Neural cell (in vitro differentiated cells): ENCODE data around the gene ELSPBP1. TPM values are rescaled to one million over a fixed set of nuclear protein-coding genes. Genes with fewer than 3 reads are reported as not detected.

Experiments used
- H2AFZ ChIP-seq: fragments of 200-600, 300-800 bp; sonication (generic), shearing (Covaris generic); 2 replicates; pipeline ENCODE4 v1.6.0; 2014; ENCODE audit warnings: low read depth, mild to moderate bottlenecking, antibody characterized with exemption, low read length, moderate library complexity
- H3F3A ChIP-seq: fragments of 200-600 bp; shearing (Covaris generic); 2 replicates; pipeline ENCODE4 v1.6.1; 2016; ENCODE audit warnings: mild to moderate bottlenecking, moderate library complexity, mixed read lengths, antibody characterized with exemption, low read length; ENCODE audit not compliant: insufficient read depth, poor library complexity, severe bottlenecking
- H3K27ac ChIP-seq: fragments of 200-600, 300-800 bp; sonication (generic), shearing (Covaris generic); 2 replicates; pipeline ENCODE4 v1.5.1; 2014; ENCODE audit warnings: mild to moderate bottlenecking, low read length, moderate library complexity
- H3K27me3 ChIP-seq: fragments of 300-800, 200-600 bp; sonication (generic), shearing (Covaris generic); 2 replicates; pipeline ENCODE4 v1.6.0; 2014; ENCODE audit warnings: mild to moderate bottlenecking, low read depth, low read length, moderate library complexity; ENCODE audit not compliant: insufficient read depth
- H3K36me3 ChIP-seq: fragments of 300-800, 200-600 bp; sonication (generic), shearing (Covaris generic); 2 replicates; pipeline ENCODE4 v1.5.1; 2014; ENCODE audit warnings: mild to moderate bottlenecking, antibody characterized with exemption, low read length, moderate library complexity; ENCODE audit not compliant: insufficient read depth
- H3K4me2 ChIP-seq: fragments of 300-800, 200-600 bp; sonication (generic), shearing (Covaris generic); 2 replicates; pipeline ENCODE4 v1.6.0; 2014; ENCODE audit warnings: mild to moderate bottlenecking, low read length
- H3K4me3 ChIP-seq: fragments of 300-800, 200-600 bp; sonication (generic), shearing (Covaris generic); 2 replicates; pipeline ENCODE4 v1.5.1; 2014; ENCODE audit warnings: mild to moderate bottlenecking, low read length, moderate library complexity
- H3K79me2 ChIP-seq: fragments of 200-600 bp; shearing (Covaris generic); replicated peaks from 2 replicates; pipeline ENCODE4 v1.6.0; 2014; ENCODE audit warnings: mild to moderate bottlenecking, low read length, moderate library complexity; ENCODE audit not compliant: insufficient read depth
- H3K9ac ChIP-seq: fragments of 300-800, 200-600 bp; sonication (generic), shearing (Covaris generic); 2 replicates; pipeline ENCODE4 v1.6.1; 2016; ENCODE audit warnings: mild to moderate bottlenecking, low read length, mixed read lengths
- H3K9me2 ChIP-seq: fragments of 200-600 bp; shearing (Covaris generic); 2 replicates; pipeline ENCODE4 v1.6.1; 2016; ENCODE audit warnings: mild to moderate bottlenecking, low read length, mixed read lengths; ENCODE audit not compliant: insufficient read depth
- H3K9me3 ChIP-seq: fragments of 200-600, 300-800 bp; sonication (generic), shearing (Covaris generic); 2 replicates; pipeline ENCODE4 v1.6.1; 2016; ENCODE audit warnings: mild to moderate bottlenecking, mixed run types, low read length, moderate library complexity, mixed read lengths
- H4K20me1 ChIP-seq: fragments of 200-600 bp; shearing (Covaris generic); 2 replicates; pipeline ENCODE4 v1.6.1; 2016; ENCODE audit warnings: mild to moderate bottlenecking, mixed run types; ENCODE audit not compliant: insufficient read depth
- EP300 ChIP-seq: fragments of 450-650 bp; conservative IDR thresholded peaks from 2 replicates; pipeline ENCODE4 v1.6.1; 2014; ENCODE audit warnings: antibody characterized with exemption, mild to moderate bottlenecking, moderate library complexity; ENCODE audit not compliant: poor library complexity, severe bottlenecking
- EZH2 ChIP-seq: fragments of 200-600, 300-800 bp; shearing (Covaris generic), sonication (generic); IDR thresholded peaks from 2 replicates; pipeline ENCODE4 v1.6.1; 2014; ENCODE audit warnings: antibody characterized with exemption, low read length, borderline replicate concordance, mild to moderate bottlenecking; ENCODE audit not compliant: insufficient read depth, poor library complexity, severe bottlenecking
- MXI1 ChIP-seq: fragments of 450-650 bp; conservative IDR thresholded peaks from 2 replicates; pipeline ENCODE4 v1.6.1; 2014; ENCODE audit warnings: antibody characterized with exemption, mild to moderate bottlenecking; ENCODE audit not compliant: poor library complexity, severe bottlenecking
- POLR2AphosphoS5 ChIP-seq: IDR thresholded peaks from 2 replicates; pipeline ENCODE4 v1.6.1; 2012
- RAD21 ChIP-seq: fragments of 450-650 bp; conservative IDR thresholded peaks from 2 replicates; pipeline ENCODE4 v1.6.1; 2014; ENCODE audit warnings: antibody characterized with exemption, mild to moderate bottlenecking, moderate library complexity
- SMC3 ChIP-seq: fragments of 450-650 bp; conservative IDR thresholded peaks from 2 replicates; pipeline ENCODE4 v1.6.1; 2014; ENCODE audit warnings: antibody characterized with exemption, mild to moderate bottlenecking, moderate library complexity; ENCODE audit not compliant: poor library complexity
- TAF1 ChIP-seq: IDR thresholded peaks from 2 replicates; pipeline ENCODE4 v1.6.1; 2012; ENCODE audit warnings: low read depth
- polyA plus RNA-seq: library from polyadenylated mRNA; depleted of rRNA; stranded (reverse); fragments of >200 nt; gene quantifications from 2 replicates; pipeline ENCODE4 v1.2.3, GENCODE V29; 2014
- TF ChIP-seq, protein P1 (sequence below): IDR thresholded peaks from 2 replicates; pipeline ENCODE4 v1.6.1; 2012; ENCODE audit warnings: borderline replicate concordance
- TF ChIP-seq, protein P2 (sequence below): fragments of 450-650 bp; IDR thresholded peaks from 2 replicates; pipeline ENCODE4 v1.5.1; 2014; ENCODE audit warnings: antibody characterized with exemption, mild to moderate bottlenecking, moderate library complexity; ENCODE audit not compliant: poor library complexity, severe bottlenecking

ELSPBP1 gene
- polyA plus RNA-seq, 1 donor from 2014 or later: not detected

DNA sequence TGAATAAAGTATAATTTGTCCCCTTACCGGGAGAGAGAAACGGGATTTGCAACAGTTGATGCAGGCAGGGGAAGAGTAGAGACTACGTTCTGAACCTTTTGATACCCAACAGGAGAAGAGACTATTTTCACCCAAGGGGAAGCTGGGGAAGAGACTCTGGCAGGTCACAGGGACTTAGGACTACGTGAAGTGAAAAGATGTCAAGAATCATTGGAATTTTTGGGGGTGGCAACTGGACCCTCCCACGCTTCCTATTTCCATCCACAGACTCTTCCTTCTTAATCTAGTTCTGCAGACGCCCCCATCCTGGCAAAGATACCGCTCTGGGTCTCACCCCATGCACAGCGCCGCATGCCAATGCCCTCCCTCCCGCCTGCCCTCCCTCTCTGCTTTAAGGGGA lies 35.6 kb downstream of the ELSPBP1 start (continued):
- no peak for TF ChIP-seq EZH2

DNA sequence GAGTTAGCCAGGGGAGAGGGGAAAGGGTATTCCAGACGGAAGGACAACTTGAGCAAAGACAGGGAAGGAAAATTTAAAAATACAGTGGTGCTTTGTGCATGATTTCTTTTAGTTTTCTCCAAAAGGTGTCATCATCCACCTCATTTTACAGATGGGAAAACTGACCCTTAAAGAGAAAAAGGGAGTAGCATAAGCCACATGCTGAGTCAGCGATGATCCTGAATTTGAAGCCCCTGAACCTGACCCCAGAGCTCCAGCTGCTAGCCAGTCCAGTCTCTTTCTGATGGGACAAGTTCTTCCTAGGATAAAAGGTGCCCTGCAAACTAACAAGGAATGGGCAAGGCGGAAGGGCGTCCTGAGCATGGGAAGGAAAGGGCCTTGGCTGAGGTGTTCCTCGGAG lies 39.2 kb downstream of the ELSPBP1 start:
- H3K27ac ChIP-seq: no peak overlapping the region
- no peaks in the 10 kb centered on the region for H3K9me2 ChIP-seq
- no peaks in the 10 kb centered on the region for H3K79me2 ChIP-seq
- H3K9me3 ChIP-seq: no peaks in the 10 kb centered on the region
- H3K9ac ChIP-seq: no peak overlapping the region
- H3K27me3 ChIP-seq: no peaks in the 10 kb centered on the region
- no peaks in the 10 kb centered on the region for H3F3A ChIP-seq
- TF ChIP-seq EP300: no peak
- TF ChIP-seq RAD21: no peak
- TF ChIP-seq MXI1: no peak
- TF ChIP-seq EZH2: no peak
- TF ChIP-seq TAF1: no peak
- TF ChIP-seq SMC3: no peak
- no peak for TF ChIP-seq POLR2AphosphoS5
- TF ChIP-seq, protein P1, sequence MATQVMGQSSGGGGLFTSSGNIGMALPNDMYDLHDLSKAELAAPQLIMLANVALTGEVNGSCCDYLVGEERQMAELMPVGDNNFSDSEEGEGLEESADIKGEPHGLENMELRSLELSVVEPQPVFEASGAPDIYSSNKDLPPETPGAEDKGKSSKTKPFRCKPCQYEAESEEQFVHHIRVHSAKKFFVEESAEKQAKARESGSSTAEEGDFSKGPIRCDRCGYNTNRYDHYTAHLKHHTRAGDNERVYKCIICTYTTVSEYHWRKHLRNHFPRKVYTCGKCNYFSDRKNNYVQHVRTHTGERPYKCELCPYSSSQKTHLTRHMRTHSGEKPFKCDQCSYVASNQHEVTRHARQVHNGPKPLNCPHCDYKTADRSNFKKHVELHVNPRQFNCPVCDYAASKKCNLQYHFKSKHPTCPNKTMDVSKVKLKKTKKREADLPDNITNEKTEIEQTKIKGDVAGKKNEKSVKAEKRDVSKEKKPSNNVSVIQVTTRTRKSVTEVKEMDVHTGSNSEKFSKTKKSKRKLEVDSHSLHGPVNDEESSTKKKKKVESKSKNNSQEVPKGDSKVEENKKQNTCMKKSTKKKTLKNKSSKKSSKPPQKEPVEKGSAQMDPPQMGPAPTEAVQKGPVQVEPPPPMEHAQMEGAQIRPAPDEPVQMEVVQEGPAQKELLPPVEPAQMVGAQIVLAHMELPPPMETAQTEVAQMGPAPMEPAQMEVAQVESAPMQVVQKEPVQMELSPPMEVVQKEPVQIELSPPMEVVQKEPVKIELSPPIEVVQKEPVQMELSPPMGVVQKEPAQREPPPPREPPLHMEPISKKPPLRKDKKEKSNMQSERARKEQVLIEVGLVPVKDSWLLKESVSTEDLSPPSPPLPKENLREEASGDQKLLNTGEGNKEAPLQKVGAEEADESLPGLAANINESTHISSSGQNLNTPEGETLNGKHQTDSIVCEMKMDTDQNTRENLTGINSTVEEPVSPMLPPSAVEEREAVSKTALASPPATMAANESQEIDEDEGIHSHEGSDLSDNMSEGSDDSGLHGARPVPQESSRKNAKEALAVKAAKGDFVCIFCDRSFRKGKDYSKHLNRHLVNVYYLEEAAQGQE: no peak
- TF ChIP-seq, protein P2, sequence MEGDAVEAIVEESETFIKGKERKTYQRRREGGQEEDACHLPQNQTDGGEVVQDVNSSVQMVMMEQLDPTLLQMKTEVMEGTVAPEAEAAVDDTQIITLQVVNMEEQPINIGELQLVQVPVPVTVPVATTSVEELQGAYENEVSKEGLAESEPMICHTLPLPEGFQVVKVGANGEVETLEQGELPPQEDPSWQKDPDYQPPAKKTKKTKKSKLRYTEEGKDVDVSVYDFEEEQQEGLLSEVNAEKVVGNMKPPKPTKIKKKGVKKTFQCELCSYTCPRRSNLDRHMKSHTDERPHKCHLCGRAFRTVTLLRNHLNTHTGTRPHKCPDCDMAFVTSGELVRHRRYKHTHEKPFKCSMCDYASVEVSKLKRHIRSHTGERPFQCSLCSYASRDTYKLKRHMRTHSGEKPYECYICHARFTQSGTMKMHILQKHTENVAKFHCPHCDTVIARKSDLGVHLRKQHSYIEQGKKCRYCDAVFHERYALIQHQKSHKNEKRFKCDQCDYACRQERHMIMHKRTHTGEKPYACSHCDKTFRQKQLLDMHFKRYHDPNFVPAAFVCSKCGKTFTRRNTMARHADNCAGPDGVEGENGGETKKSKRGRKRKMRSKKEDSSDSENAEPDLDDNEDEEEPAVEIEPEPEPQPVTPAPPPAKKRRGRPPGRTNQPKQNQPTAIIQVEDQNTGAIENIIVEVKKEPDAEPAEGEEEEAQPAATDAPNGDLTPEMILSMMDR: no peak
- H3K4me3 ChIP-seq: no peak overlapping the region
- H2AFZ ChIP-seq: no peak overlapping the region
- no peak overlapping the region for H3K4me2 ChIP-seq
- no peaks in the 10 kb centered on the region for H3K36me3 ChIP-seq
- no peaks in the 10 kb centered on the region for H4K20me1 ChIP-seq

DNA sequence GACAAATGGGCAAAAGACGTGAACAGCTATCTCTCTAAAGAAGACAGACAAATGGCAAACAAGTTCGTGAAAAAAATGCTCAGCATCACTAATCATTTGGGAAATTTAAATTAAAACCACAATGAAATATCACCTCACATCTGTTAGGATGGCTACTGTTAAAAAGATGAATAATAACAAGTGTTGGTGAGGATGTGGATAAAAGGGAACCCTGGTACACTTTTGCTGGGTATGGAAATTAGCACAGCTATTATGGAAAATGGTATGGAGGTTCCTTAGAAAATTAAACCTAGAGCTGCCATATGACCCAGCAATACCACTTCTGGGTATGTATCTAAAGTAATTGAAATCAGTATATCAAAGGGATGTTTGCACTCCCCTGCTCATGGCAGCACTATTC lies 42.3 kb downstream of the ELSPBP1 start:
- Histone ChIP-seq H3K27ac (no peak overlapping the region), H3K36me3 (no peaks in the 10 kb centered on the region), H3K9me3 (no peaks in the 10 kb centered on the region), H3K9me2 (no peaks in the 10 kb centered on the region), H2AFZ (no peak overlapping the region), H3K9ac (no peak overlapping the region), H3K4me2 (no peak overlapping the region), H3F3A (no peaks in the 10 kb centered on the region), H4K20me1 (no peaks in the 10 kb centered on the region), H3K79me2 (no peaks in the 10 kb centered on the region), H3K27me3 (no peaks in the 10 kb centered on the region), H3K4me3 (no peak overlapping the region)
- no peak for TF ChIP-seq TAF1
- no peak for TF ChIP-seq EZH2
- TF ChIP-seq MXI1: no peak
- TF ChIP-seq RAD21: no peak
- TF ChIP-seq SMC3: no peak
